H1 (cell line): ENCODE data around the gene TFRC. TPM values are rescaled to one million over a fixed set of nuclear protein-coding genes. Genes with fewer than 3 reads are reported as not detected.

Experiments used
- BCL11A ChIP-seq, 2 experiments: IDR thresholded peaks; one replicate each; pipeline ENCODE4 v1.6.1; 2011; ENCODE audit warnings: low read depth in 2 of 2, low read length in 2 of 2, mild to moderate bottlenecking in 2 of 2
- E2F6 ChIP-seq: IDR thresholded peaks from 2 replicates; pipeline ENCODE4 v1.6.1; 2012; ENCODE audit warnings: inconsistent platforms
- GTF2F1 ChIP-seq: IDR thresholded peaks from 2 replicates; pipeline ENCODE4 v1.6.1; 2012; ENCODE audit warnings: low read depth, low read length, improper control_type of control experiment, borderline replicate concordance
- MAX ChIP-seq: IDR thresholded peaks from 2 replicates; pipeline ENCODE4 v1.6.1; 2012; ENCODE audit warnings: inconsistent platforms
- RFX5 ChIP-seq: IDR thresholded peaks from 2 replicates; pipeline ENCODE4 v1.6.1; 2011; ENCODE audit warnings: low read depth, low read length, improper control_type of control experiment, borderline replicate concordance
- RNF2 ChIP-seq: fragments of 200-900, 300-1000 bp; sonication (generic); IDR thresholded peaks from 2 replicates; pipeline ENCODE4 v1.7.1; 2016; ENCODE audit warnings: borderline replicate concordance, low read depth, mild to moderate bottlenecking, antibody characterized with exemption, low read length; ENCODE audit not compliant: poor library complexity, severe bottlenecking; ENCODE audit errors: missing control alignments
- ZNF274 ChIP-seq: IDR thresholded peaks from 2 replicates; pipeline ENCODE4 v1.7.0; 2012; ENCODE audit warnings: low read length, borderline replicate concordance; ENCODE audit errors: extremely low read depth
- polyA plus RNA-seq, 7 experiments: library from polyadenylated mRNA; depleted of rRNA in 3 of 7; stranded (reverse) in 5 of 7; unstranded in 2 of 7; fragments of >200 nt in 5 of 7; fragments of 200-250 nt in 2 of 7; gene quantifications; 1 replicate in 5 of 7; 2 replicates in 1 of 7; 4 replicates in 1 of 7; pipeline versions ENCODE4 v1.2.1 to v1.2.3, GENCODE V29; 2011 to 2013; ENCODE audit warnings: missing spikeins in 2 of 7, mixed read lengths in 2 of 7
- total RNA-seq: library from RNA; stranded (reverse); fragmentation: NEBNext Ultra II Directional; extraction: Animal tissue kit (Norgen Biotek cat#: 25700); gene quantifications from 2 replicates; pipeline ENCODE4 v1.2.1, GENCODE V29; 2021

The TFRC gene
- total and polyA plus RNA-seq, 2 of the 8 experiments (the other 6 are each of a cell fraction or from before 2014, with no cell fraction given) = 67.3 to 161 TPM

DNA sequence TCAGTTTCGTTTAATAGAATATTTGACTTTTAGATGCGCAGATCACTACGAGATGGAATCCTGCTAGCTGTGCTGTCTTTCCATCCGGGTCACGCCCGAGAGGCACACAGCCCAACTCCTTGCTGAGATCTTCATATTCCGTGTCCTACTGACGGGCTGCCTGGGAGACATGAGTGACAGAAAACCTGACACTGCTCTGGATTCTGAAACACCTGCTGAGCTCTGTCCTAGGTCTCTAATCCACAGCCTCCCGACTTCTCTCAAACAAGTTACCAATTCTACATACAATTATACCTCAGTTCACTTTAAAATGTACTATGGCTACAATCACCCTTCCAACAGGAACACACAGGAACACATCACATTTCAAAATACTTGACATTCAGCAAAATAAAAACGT, 27.2 kb downstream of the TFRC start (continued):
- no peak for TF ChIP-seq ZNF274
- TF ChIP-seq MAX = no peak
- TF ChIP-seq RFX5 = no peak
- no peak for TF ChIP-seq RNF2
- no peak for TF ChIP-seq BCL11A (IDR thresholded peaks at IDR 0.05; ENCODE audit: low read depth in 2 of 2, low read length in 2 of 2)
- no peak for TF ChIP-seq E2F6
- no peak for TF ChIP-seq GTF2F1
